ENCODE data around the gene NPAP1. TPM values are rescaled to one million over a fixed set of nuclear protein-coding genes. Genes with fewer than 3 reads are reported as not detected.

NPAP1 gene
- total and polyA plus RNA-seq, 2 donors (not counting 3 experiments of a cell fraction or from before 2014, with no cell fraction given), result not detected

GRCh38 chr15:24683736-24684135 lies 8.2 kb downstream of the NPAP1 start:
- ChIA-PET CTCF (no interaction called here), POLR2A (no interaction called here)
- no peaks in the 10 kb centered on the region for H4K20me1 ChIP-seq (replicated peaks; ENCODE audit: control insufficient read depth, extremely low read depth, insufficient read depth, low read length)
- no peak for DNase-seq (ENCODE audit: low read depth, low spot score)
- no peak overlapping the region for H3K27ac ChIP-seq (ENCODE audit: insufficient read depth, low read depth, low read length)
- dilution Hi-C loops (cut with MboI; ENCODE audit: extremely low pct_ligation_motif_present, low sequenced_read_pairs) (no loop called here), intact Hi-C loops (cut with micrococcal nuclease) (no loop called here)
- H3K36me3 ChIP-seq (ENCODE audit: control insufficient read depth in 2 of 2, extremely low read depth in 1 of 2, insufficient read depth in 2 of 2, low read length in 2 of 2), result no peaks in the 10 kb centered on the region
- no peaks in the 10 kb centered on the region for H3K27me3 ChIP-seq (ENCODE audit: control insufficient read depth in 2 of 2, insufficient read depth in 2 of 2, low read length in 2 of 2)
- H3K4me2 ChIP-seq (ENCODE audit: insufficient read depth, low read length), result no peak overlapping the region
- no peaks in the 10 kb centered on the region for H3K79me2 ChIP-seq (ENCODE audit: control insufficient read depth, insufficient read depth, low read length)
- TF ChIP-seq JUN (IDR thresholded peaks at IDR 0.05; ENCODE audit: borderline replicate concordance, insufficient read depth, insufficient read length, low read depth), result no peak
- no peak for TF ChIP-seq FOS (IDR thresholded peaks at IDR 0.05; ENCODE audit: borderline replicate concordance, insufficient read depth, low read length)
- TF ChIP-seq, protein P1, sequence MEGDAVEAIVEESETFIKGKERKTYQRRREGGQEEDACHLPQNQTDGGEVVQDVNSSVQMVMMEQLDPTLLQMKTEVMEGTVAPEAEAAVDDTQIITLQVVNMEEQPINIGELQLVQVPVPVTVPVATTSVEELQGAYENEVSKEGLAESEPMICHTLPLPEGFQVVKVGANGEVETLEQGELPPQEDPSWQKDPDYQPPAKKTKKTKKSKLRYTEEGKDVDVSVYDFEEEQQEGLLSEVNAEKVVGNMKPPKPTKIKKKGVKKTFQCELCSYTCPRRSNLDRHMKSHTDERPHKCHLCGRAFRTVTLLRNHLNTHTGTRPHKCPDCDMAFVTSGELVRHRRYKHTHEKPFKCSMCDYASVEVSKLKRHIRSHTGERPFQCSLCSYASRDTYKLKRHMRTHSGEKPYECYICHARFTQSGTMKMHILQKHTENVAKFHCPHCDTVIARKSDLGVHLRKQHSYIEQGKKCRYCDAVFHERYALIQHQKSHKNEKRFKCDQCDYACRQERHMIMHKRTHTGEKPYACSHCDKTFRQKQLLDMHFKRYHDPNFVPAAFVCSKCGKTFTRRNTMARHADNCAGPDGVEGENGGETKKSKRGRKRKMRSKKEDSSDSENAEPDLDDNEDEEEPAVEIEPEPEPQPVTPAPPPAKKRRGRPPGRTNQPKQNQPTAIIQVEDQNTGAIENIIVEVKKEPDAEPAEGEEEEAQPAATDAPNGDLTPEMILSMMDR (IDR thresholded peaks at IDR 0.05; ENCODE audit: extremely low read depth in 1 of 2, insufficient read depth in 1 of 2, low read depth in 1 of 2, low read length in 2 of 2), result no peak
- no peak for TF ChIP-seq POLR2AphosphoS5 (IDR thresholded peaks at IDR 0.05; ENCODE audit: insufficient read depth, low read depth, low read length)
- TF ChIP-seq GATA2 (IDR thresholded peaks at IDR 0.05; ENCODE audit: insufficient read depth, insufficient read length, low read depth, low read length), result no peak
- no peak for TF ChIP-seq EZH2 (IDR thresholded peaks at IDR 0.05; ENCODE audit: borderline replicate concordance, low read depth, low read length, severe bottlenecking)
- TF ChIP-seq MAX (IDR thresholded peaks at IDR 0.05; ENCODE audit: insufficient read depth, insufficient read length), result no peak
- TF ChIP-seq POLR2A (IDR thresholded peaks at IDR 0.05; ENCODE audit: low read depth, low read length), result no peak
- TF ChIP-seq MYC (IDR thresholded peaks at IDR 0.05; ENCODE audit: low read depth, low read length), result no peak
- no peaks in the 10 kb centered on the region for H3K9me3 ChIP-seq (replicated peaks; ENCODE audit: control insufficient read depth, insufficient read depth, low read length)
- no TSS peak for BruUV-seq (replicated peaks)
- FAIRE-seq, result no peak
- no peak overlapping the region for H3K9ac ChIP-seq (replicated peaks; ENCODE audit: extremely low read depth, insufficient read depth, low read length)
- H3K4me1 ChIP-seq (ENCODE audit: control insufficient read depth, extremely low read depth, insufficient read depth, low read length), result no peaks in the 10 kb centered on the region
- no peaks in the 10 kb centered on the region for H3K9me1 ChIP-seq (replicated peaks; ENCODE audit: control insufficient read depth, extremely low read depth, insufficient read depth, low read length)
- no peak overlapping the region for H2AFZ ChIP-seq (ENCODE audit: low read depth, low read length)
- H3K4me3 ChIP-seq (replicated peaks in 1 of 3; ENCODE audit: insufficient read depth in 1 of 3, low read depth in 1 of 3, low read length in 3 of 3), result no peak overlapping the region
